Astrocyte (in vitro differentiated cells and primary cell): ENCODE results near the gene CMTM8. TPM values are rescaled to one million over a fixed set of nuclear protein-coding genes. Genes with fewer than 3 reads are reported as not detected.

Experiments
- DNase-seq: peaks from one replicate; pipeline ENCODE4 v3.0.0-alpha.2; 2010; ENCODE audit warnings: low read depth
- FAIRE-seq: peaks from 2 replicates; lab custom pipeline; 2011; peaks lifted over from hg19 to GRCh38; lab: Jason Lieb, UNC
- H2AFZ ChIP-seq: 2 replicates; pipeline ENCODE4 v1.6.0; 2012; ENCODE audit warnings: low read depth, low read length, inconsistent platforms
- H3K27ac ChIP-seq: 2 replicates; pipeline ENCODE4 v1.5.1; 2011; ENCODE audit warnings: low read depth, low read length, inconsistent platforms
- H3K27me3 ChIP-seq: 2 replicates; pipeline ENCODE4 v1.6.0; 2011; ENCODE audit warnings: low read length, inconsistent platforms; ENCODE audit not compliant: insufficient read depth
- H3K36me3 ChIP-seq: 2 replicates; pipeline ENCODE4 v1.5.1; 2011; ENCODE audit warnings: low read length, inconsistent platforms; ENCODE audit not compliant: insufficient read depth
- H3K4me1 ChIP-seq: 2 replicates; pipeline ENCODE4 v1.5.1; 2011; ENCODE audit warnings: low read length, inconsistent platforms; ENCODE audit not compliant: insufficient read depth
- H3K4me2 ChIP-seq: 2 replicates; pipeline ENCODE4 v1.6.0; 2012; ENCODE audit warnings: low read length, inconsistent platforms
- H3K4me3 ChIP-seq: 2 replicates; pipeline ENCODE4 v1.5.1; 2011; ENCODE audit warnings: low read depth, mild to moderate bottlenecking, low read length, inconsistent platforms; ENCODE audit not compliant: insufficient read depth
- H3K79me2 ChIP-seq: 2 replicates; pipeline ENCODE4 v1.6.0; 2012; ENCODE audit warnings: mild to moderate bottlenecking, low read length, inconsistent platforms; ENCODE audit not compliant: insufficient read depth
- H3K9ac ChIP-seq: 2 replicates; pipeline ENCODE4 v1.6.0; 2012; ENCODE audit warnings: mild to moderate bottlenecking, low read length, inconsistent platforms
- H3K9me3 ChIP-seq: 2 replicates; pipeline ENCODE4 v1.5.1; 2012; ENCODE audit warnings: low read depth, mild to moderate bottlenecking, low read length, inconsistent platforms; ENCODE audit not compliant: insufficient read depth
- H4K20me1 ChIP-seq: 2 replicates; pipeline ENCODE4 v1.6.0; 2012; ENCODE audit warnings: low read length, inconsistent platforms; ENCODE audit not compliant: insufficient read depth
- H3K27ac Mint-ChIP-seq: one replicate; pipeline ENCODE4 v1.8.0; 2021; ENCODE audit warnings: mild to moderate bottlenecking, mixed read lengths; ENCODE audit not compliant: unreplicated experiment
- H3K27me3 Mint-ChIP-seq: one replicate; pipeline ENCODE4 v1.8.0; 2021; ENCODE audit warnings: low read depth, mixed read lengths; ENCODE audit not compliant: unreplicated experiment
- H3K36me3 Mint-ChIP-seq: one replicate; pipeline ENCODE4 v1.8.0; 2021; ENCODE audit warnings: low read depth, mixed read lengths; ENCODE audit not compliant: unreplicated experiment
- H3K4me1 Mint-ChIP-seq: one replicate; pipeline ENCODE4 v1.8.0; 2021; ENCODE audit warnings: low read depth, mixed read lengths; ENCODE audit not compliant: unreplicated experiment
- H3K4me3 Mint-ChIP-seq: one replicate; pipeline ENCODE4 v1.8.0; 2021; ENCODE audit warnings: mild to moderate bottlenecking, moderate library complexity, mixed read lengths; ENCODE audit not compliant: unreplicated experiment
- H3K9me3 Mint-ChIP-seq: one replicate; pipeline ENCODE4 v1.8.0; 2021; ENCODE audit warnings: mild to moderate bottlenecking, mixed read lengths; ENCODE audit not compliant: unreplicated experiment
- CTCF ChIP-seq: IDR thresholded peaks from 2 replicates; pipeline ENCODE4 v1.5.1; 2011; ENCODE audit warnings: low read depth, mild to moderate bottlenecking, inconsistent platforms, low read length, moderate library complexity; ENCODE audit not compliant: insufficient read depth
- EZH2 ChIP-seq: IDR thresholded peaks from 2 replicates; pipeline ENCODE4 v1.6.1; 2012; ENCODE audit warnings: mild to moderate bottlenecking, low read length, inconsistent platforms; ENCODE audit not compliant: insufficient read depth
- total RNA-seq: library from RNA; stranded (reverse); gene quantifications from 2 replicates; pipeline ENCODE4 v1.2.1, GENCODE V29; 2021

The CMTM8 gene
- total RNA-seq, 1 donor from 2014 or later, result 1.6 TPM

- DNase-seq (peak; percentile 96), FAIRE-seq (peak; percentile 98)
- Histone ChIP-seq H3K79me2 (no peaks in the 10 kb centered on the region), H3K27me3 (no peaks in the 10 kb centered on the region), H3K4me2 (peak overlapping the region; percentile 27), H3K4me1 (no peaks in the 10 kb centered on the region), H3K9ac (no peak overlapping the region), H3K4me3 (no peak overlapping the region), H3K27ac (no peak overlapping the region), H2AFZ (no peak overlapping the region), H3K9me3 (no peaks in the 10 kb centered on the region), H4K20me1 (no peaks in the 10 kb centered on the region), H3K36me3 (no peaks in the 10 kb centered on the region)
- H3K27ac Mint-ChIP-seq, result no peak overlapping the region
- H3K4me1 Mint-ChIP-seq, result peaks cover 9% of the 10 kb centered on the region
- TF ChIP-seq CTCF (no peak), EZH2 (no peak)
- no peaks in the 10 kb centered on the region for H3K9me3 Mint-ChIP-seq
- H3K27me3 Mint-ChIP-seq, result peaks cover 4% of the 10 kb centered on the region
- H3K4me3 Mint-ChIP-seq, result no peak overlapping the region
- no peaks in the 10 kb centered on the region for H3K36me3 Mint-ChIP-seq
Observed at GRCh38 chr3:32249184-32249782, 10.8 kb downstream of the CMTM8 start.

GRCh38 chr3:32254268-32254667 is 15.8 kb downstream of the CMTM8 start:
- no peak for FAIRE-seq
- no peaks in the 10 kb centered on the region for H3K36me3 Mint-ChIP-seq

More at GRCh38 chr3:32254268-32254667, 15.8 kb downstream of the CMTM8 start:
- H3K4me1 ChIP-seq, result no peaks in the 10 kb centered on the region
- H3K4me3 Mint-ChIP-seq, result no peak overlapping the region
- H4K20me1 ChIP-seq, result no peaks in the 10 kb centered on the region
- H3K9me3 ChIP-seq, result no peaks in the 10 kb centered on the region
- H3K4me2 ChIP-seq, result no peak overlapping the region
- no peak overlapping the region for H3K27ac Mint-ChIP-seq
- H3K27ac ChIP-seq, result no peak overlapping the region
- no peaks in the 10 kb centered on the region for H3K27me3 Mint-ChIP-seq
- no peak overlapping the region for H2AFZ ChIP-seq
- TF ChIP-seq EZH2 (no peak), CTCF (no peak)
- H3K9me3 Mint-ChIP-seq, result peaks cover 2% of the 10 kb centered on the region
- H3K9ac ChIP-seq, result no peak overlapping the region
- peaks cover 5% of the 10 kb centered on the region for H3K4me1 Mint-ChIP-seq
- no peak for DNase-seq
- H3K4me3 ChIP-seq, result no peak overlapping the region
- no peaks in the 10 kb centered on the region for H3K27me3 ChIP-seq
- no peaks in the 10 kb centered on the region for H3K36me3 ChIP-seq
- H3K79me2 ChIP-seq, result no peaks in the 10 kb centered on the region
